Measurements from ENCODE around the gene ALS2CL.
"Not testable (repeated sequence)": the region's sequence is repeated elsewhere in the genome, so short reads cannot be mapped to it uniquely, and the experiment has no call there.

Gene ALS2CL

DNA sequence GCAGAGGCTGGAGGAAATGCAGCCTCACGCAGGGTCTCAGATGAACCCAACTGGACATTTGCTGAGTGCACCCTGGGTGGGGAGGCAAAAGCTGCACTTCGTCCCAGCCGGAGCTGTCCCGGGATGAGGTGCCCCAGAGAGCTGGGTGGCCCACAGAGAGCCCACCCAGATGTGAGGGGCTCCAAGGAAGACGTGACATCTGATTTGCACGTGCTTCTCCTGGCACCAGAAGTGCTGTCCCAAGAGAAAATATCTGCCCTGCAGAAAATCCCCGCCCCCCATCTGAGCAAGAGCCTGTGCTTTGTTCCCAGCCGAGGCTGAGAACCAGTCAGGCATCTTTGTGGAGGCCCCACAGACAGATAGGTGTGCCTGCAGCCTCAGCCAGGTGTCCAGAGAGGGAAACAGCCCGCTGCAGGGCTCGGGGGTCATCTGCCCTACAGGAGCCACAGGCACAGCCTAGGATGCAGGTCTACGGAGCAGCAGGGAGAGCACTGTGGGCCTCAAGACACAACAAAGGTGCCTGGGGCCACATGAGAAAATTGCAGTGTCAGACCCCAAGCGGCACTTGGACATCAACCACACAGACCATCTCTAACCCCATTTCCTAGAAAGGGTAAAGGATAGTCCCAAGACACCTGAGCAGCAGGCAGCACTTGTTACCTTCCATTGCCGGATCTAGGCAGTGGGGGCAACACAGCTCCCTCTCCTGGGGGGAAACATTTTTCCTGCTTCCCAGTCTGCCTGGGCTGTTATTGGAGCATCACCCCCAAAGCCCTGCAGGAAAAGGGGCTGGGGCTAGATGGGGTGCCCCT is 13.5 kb upstream of the ALS2CL start:
- DNase-seq (ENCODE audit: insufficient read length, low spot score) (no peak), FAIRE-seq (no peak)
- TF ChIP-seq, protein P1, sequence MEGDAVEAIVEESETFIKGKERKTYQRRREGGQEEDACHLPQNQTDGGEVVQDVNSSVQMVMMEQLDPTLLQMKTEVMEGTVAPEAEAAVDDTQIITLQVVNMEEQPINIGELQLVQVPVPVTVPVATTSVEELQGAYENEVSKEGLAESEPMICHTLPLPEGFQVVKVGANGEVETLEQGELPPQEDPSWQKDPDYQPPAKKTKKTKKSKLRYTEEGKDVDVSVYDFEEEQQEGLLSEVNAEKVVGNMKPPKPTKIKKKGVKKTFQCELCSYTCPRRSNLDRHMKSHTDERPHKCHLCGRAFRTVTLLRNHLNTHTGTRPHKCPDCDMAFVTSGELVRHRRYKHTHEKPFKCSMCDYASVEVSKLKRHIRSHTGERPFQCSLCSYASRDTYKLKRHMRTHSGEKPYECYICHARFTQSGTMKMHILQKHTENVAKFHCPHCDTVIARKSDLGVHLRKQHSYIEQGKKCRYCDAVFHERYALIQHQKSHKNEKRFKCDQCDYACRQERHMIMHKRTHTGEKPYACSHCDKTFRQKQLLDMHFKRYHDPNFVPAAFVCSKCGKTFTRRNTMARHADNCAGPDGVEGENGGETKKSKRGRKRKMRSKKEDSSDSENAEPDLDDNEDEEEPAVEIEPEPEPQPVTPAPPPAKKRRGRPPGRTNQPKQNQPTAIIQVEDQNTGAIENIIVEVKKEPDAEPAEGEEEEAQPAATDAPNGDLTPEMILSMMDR (IDR thresholded peaks at IDR 0.05; ENCODE audit: insufficient read depth, missing control alignments): no peak

DNA sequence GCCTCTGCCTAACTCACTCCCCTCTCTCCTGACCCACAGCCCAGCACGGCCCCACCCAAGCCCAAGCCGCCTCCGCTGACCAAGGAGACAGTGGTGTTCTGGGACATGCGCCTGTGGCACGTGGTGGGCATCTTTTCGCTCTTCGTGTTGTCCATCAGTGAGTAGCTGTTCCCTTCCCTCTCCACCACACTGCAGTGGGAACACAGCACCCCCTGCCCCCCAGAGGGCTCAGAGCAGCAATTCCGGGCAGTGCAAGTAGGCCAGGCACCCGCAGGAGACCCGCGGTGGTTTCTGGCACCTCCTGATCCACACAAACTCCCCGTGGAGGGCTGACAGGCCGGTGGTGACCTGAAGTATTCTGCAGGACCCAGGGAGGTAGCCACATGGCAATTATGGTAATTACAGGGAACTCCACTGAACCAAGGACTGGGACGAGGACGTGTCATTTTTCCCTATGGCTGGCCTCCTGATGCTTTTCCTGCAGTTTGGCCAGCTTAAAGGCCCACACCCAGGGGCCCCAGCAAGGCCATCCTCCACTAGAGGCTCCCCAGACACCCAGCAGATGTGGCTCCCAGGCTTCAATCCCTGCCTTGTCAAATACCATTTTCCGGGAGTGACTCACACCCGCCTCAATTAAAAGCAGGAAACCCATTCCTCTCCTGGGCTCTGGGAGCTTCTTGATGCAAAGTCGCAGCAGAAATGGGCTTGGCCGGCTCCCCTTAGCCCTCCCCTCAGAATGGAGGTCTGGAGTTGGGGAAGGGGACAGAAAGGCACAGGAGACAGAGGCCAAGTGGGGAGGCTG is 12.5 kb upstream of the ALS2CL start:
- DNase-seq (ENCODE audit: insufficient read length, low spot score): no peak
- no peak for FAIRE-seq
- TF ChIP-seq, protein P1 (IDR thresholded peaks at IDR 0.05; ENCODE audit: insufficient read depth, missing control alignments): no peak

DNA sequence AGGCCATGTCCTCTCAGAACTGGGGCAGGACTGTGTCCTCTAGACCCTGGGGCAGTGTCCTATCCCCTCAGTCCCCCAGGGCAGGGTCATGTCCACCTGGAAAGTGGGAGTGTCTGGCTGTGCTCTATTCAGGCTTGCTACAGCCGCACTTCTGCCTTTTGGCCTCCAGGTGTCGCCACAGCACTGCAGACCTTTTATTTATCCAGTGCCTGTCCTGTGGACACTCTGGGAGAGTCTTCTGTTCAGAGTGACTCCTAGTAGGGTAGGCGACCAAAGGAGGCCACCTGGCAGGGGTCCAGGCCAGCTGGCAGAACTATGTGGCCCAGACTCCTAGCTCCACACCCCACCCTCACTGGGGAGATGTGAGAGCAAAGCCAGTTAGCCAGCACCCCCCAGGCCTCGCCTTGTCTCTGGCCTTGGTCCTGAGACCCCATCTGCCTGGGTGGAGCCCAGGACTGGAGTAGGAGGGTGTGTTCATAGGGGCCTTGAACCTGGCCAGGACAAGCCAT is 11.6 kb upstream of the ALS2CL start:
- DNase-seq (ENCODE audit: insufficient read length, low spot score): peak; percentile 72
- TF ChIP-seq, protein P1 (IDR thresholded peaks at IDR 0.05; ENCODE audit: insufficient read depth, missing control alignments): peak; percentile 98
- no peak for FAIRE-seq

DNA sequence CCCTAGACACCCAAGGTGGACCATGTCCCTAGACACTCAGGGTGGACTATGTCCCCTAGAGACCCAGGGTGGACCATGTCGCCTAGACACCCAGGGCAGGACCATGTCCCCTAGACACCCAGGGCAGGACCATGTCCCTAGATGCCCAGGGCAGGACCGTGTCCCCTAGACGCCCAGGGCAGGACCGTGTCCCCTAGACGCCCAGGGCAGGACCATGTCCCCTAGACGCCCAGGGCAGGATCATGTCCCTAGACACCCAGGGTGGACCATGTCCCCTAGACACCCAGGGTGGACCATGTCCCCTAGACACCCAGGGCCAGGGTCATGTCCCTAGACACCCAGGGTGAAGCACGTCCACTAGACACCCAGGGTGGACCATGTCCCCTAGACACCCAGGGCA is 10.9 kb upstream of the ALS2CL start:
- FAIRE-seq: not testable (repeated sequence)

DNA sequence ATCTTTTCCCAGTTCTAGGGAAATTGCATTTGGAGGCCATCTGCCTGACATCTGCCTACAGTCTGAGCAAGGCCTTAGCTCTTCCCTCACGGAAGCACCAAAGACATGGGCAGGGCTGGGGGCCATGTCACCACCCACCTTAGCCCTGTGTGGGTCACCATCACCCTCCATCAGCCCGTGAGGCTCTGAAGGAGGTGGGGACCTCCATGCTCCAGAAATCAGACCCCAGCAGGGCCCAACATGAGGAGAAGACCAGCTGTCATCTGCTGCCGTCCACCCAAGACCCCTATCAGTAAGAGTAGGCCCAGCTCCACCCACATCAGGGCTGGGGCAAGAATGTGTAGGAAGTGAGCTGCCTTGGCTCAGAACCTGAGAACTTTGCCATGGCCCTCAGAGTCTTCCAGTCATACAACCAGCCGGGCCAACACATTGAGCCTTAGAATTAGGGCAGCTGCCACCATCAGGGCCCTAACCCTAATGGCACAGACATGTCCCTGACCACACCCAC is 9.6 kb upstream of the ALS2CL start:
- DNase-seq (ENCODE audit: insufficient read length, low spot score): no peak
- TF ChIP-seq, protein P1 (IDR thresholded peaks at IDR 0.05; ENCODE audit: insufficient read depth, missing control alignments): no peak
- no peak for FAIRE-seq

More for the DNA sequence above, 10.9 kb upstream of the ALS2CL start:
- DNase-seq (ENCODE audit: insufficient read length, low spot score): not testable (repeated sequence)

DNA sequence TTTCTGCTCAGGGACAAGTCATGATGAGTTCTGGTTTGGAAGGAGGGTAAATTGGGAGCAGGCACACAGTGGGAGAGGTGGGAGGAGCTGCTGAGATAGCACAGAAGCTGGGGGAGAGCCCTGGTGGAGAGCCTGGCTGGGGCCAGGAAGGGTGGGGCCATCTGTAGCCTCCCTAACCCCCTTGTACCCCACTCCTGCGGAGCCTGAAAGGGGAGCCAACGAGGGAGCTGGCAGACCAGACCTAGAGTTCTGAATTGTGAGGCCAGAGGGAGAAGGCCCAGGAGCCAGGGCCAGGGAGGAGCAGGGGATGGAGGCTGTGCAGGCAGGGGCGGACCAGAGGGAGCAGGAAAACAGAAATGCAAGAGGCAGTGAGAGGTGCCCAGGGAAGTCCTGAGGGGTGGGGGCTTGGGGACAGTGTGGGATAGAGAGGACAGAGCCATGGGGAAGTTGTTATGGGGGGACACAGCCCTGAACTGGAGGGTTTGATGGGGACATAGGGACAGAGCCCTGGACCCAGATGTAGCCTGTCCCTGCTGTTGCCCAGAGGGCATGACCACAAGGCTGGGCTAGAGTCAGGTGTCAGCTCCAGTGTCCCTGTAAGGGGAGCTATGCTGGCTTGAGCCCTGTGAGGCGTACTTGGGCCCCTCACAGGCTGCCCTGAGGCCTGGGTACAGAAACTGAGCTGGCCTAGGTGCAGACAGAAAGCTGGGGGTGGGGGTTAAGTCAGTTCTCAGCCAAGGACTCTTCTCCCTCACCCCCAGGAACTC is 8.9 kb upstream of the ALS2CL start:
- FAIRE-seq: no peak
- TF ChIP-seq, protein P1 (IDR thresholded peaks at IDR 0.05; ENCODE audit: insufficient read depth, missing control alignments): no peak
- no peak for DNase-seq (ENCODE audit: insufficient read length, low spot score)

Data from D721Med (cell line).